Measurements from ENCODE around the gene USP53. TPM values are rescaled to one million over a fixed set of nuclear protein-coding genes. Genes with fewer than 3 reads are reported as not detected.
"Not testable (repeated sequence)": the region's sequence is repeated elsewhere in the genome, so short reads cannot be mapped to it uniquely, and the experiment has no call there.

USP53 gene
- total RNA-seq, 3 donors from 2014 or later (not counting 1 experiment from before 2014, with no cell fraction given), result 8.9 to 10.5 (median 9.3) TPM

GRCh38 chr4:119255223-119255622 lies 42.7 kb downstream of the USP53 start:
- H3K27me3 Mint-ChIP-seq (ENCODE audit: low read depth in 2 of 2); H3K27ac ChIP-seq (ENCODE audit: low read length); H3K27me3 ChIP-seq (ENCODE audit: control insufficient read depth, insufficient read depth, low read length); H3K9me3 ChIP-seq (ENCODE audit: control insufficient read depth, insufficient read depth, low read length); H3K4me3 Mint-ChIP-seq; H3K27ac Mint-ChIP-seq; H3K36me3 ChIP-seq (ENCODE audit: control insufficient read depth, insufficient read depth, low read length); intact Hi-C loops (cut with micrococcal nuclease); H3K4me3 ChIP-seq (ENCODE audit: low read length); DNase-seq; H3K9me3 Mint-ChIP-seq; H3K4me1 Mint-ChIP-seq; ATAC-seq; H3K4me1 ChIP-seq (ENCODE audit: control insufficient read depth, insufficient read depth, low read length): not testable (repeated sequence)
- H3K36me3 Mint-ChIP-seq, result peaks cover 21% of the 10 kb centered on the region
- 94% methylated on average over 10 of the region's 10 CpGs for WGBS (ENCODE audit: insufficient coverage)

GRCh38 chr4:119260528-119260927 lies 48.0 kb downstream of the USP53 start:
- DNase-seq (no peak), ATAC-seq (no peak)
- Mint-ChIP-seq H3K27ac (no peak overlapping the region), H3K4me1 (no peaks in the 10 kb centered on the region), H3K4me3 (no peak overlapping the region), H3K9me3 (no peaks in the 10 kb centered on the region), H3K36me3 (no peaks in the 10 kb centered on the region), H3K27me3 (ENCODE audit: low read depth in 2 of 2) (no peaks in the 10 kb centered on the region)
- Histone ChIP-seq H3K4me3 (ENCODE audit: low read length) (no peak overlapping the region), H3K36me3 (ENCODE audit: control insufficient read depth, insufficient read depth, low read length) (peaks cover 13% of the 10 kb centered on the region), H3K9me3 (ENCODE audit: control insufficient read depth, insufficient read depth, low read length) (no peaks in the 10 kb centered on the region), H3K27ac (ENCODE audit: low read length) (no peak overlapping the region), H3K27me3 (ENCODE audit: control insufficient read depth, insufficient read depth, low read length) (no peaks in the 10 kb centered on the region), H3K4me1 (ENCODE audit: control insufficient read depth, insufficient read depth, low read length) (no peaks in the 10 kb centered on the region)
- intact Hi-C loops (cut with micrococcal nuclease), result no loop called here
- TF ChIP-seq, protein P1, sequence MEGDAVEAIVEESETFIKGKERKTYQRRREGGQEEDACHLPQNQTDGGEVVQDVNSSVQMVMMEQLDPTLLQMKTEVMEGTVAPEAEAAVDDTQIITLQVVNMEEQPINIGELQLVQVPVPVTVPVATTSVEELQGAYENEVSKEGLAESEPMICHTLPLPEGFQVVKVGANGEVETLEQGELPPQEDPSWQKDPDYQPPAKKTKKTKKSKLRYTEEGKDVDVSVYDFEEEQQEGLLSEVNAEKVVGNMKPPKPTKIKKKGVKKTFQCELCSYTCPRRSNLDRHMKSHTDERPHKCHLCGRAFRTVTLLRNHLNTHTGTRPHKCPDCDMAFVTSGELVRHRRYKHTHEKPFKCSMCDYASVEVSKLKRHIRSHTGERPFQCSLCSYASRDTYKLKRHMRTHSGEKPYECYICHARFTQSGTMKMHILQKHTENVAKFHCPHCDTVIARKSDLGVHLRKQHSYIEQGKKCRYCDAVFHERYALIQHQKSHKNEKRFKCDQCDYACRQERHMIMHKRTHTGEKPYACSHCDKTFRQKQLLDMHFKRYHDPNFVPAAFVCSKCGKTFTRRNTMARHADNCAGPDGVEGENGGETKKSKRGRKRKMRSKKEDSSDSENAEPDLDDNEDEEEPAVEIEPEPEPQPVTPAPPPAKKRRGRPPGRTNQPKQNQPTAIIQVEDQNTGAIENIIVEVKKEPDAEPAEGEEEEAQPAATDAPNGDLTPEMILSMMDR (IDR thresholded peaks at IDR 0.05), result no peak
- 99% methylated on average over 6 of the region's 6 CpGs for WGBS (ENCODE audit: insufficient coverage)

DNA sequence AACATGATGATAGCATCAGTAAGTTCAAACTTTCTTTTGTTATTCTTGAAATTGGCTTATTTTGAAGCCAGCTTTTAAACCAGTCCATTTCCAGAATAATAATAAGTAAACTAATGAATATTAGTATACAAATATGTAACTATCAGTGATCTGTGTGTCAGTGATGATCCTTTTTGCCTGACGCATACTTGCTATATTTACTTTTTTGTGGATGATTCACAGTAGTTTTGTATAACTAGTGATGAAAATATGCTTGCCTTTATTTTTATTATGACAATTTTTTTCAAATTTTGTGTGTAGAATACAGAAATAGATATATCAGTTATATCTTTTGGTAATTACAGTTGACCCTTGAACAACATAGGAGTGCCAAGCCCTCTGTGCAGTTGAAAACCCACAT lies 49.5 kb downstream of the USP53 start:
- Histone ChIP-seq H3K9me3 (ENCODE audit: control insufficient read depth, insufficient read depth, low read length) (no peaks in the 10 kb centered on the region), H3K4me1 (ENCODE audit: control insufficient read depth, insufficient read depth, low read length) (no peaks in the 10 kb centered on the region), H3K27me3 (ENCODE audit: control insufficient read depth, insufficient read depth, low read length) (no peaks in the 10 kb centered on the region), H3K4me3 (ENCODE audit: low read length) (no peak overlapping the region), H3K27ac (ENCODE audit: low read length) (no peak overlapping the region), H3K36me3 (ENCODE audit: control insufficient read depth, insufficient read depth, low read length) (peaks cover 4% of the 10 kb centered on the region)
- TF ChIP-seq, protein P1 (IDR thresholded peaks at IDR 0.05), result no peak
- H3K4me1 Mint-ChIP-seq, result no peaks in the 10 kb centered on the region
- no peaks in the 10 kb centered on the region for H3K27me3 Mint-ChIP-seq (ENCODE audit: low read depth in 2 of 2)
- DNase-seq (no peak), ATAC-seq (no peak)
- 100% methylated on average over 1 of the region's 1 CpG for WGBS (ENCODE audit: insufficient coverage)
- no peak overlapping the region for H3K4me3 Mint-ChIP-seq
- H3K27ac Mint-ChIP-seq, result no peak overlapping the region
- H3K36me3 Mint-ChIP-seq, result no peaks in the 10 kb centered on the region
- intact Hi-C loops (cut with micrococcal nuclease), result no loop called here
- no peaks in the 10 kb centered on the region for H3K9me3 Mint-ChIP-seq

DNA sequence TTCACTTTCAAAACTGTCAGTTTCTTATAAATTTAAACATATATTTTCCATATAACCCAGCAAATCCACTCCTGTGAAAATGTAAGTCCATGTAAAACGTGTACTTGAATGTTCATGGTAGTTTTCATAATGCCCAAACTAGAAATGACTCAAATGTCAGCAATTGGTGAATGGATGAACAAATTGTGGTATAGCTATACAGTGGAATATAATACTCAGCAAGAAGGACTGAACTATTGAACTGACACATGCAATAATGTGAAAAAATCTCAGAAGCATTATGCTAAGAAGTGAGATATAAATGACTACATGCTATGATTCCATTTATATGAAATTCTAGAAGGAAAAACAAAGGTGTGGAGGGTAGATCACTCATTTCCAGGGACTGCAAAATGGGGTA lies 52.2 kb downstream of the USP53 start:
- no peaks in the 10 kb centered on the region for H3K27me3 Mint-ChIP-seq (ENCODE audit: low read depth in 2 of 2)
- no peak overlapping the region for H3K27ac Mint-ChIP-seq
- H3K36me3 Mint-ChIP-seq, result no peaks in the 10 kb centered on the region
- no peak for DNase-seq
- H3K4me3 Mint-ChIP-seq, result no peak overlapping the region
- intact Hi-C loops (cut with micrococcal nuclease), result no loop called here
- no peaks in the 10 kb centered on the region for H3K9me3 Mint-ChIP-seq
- H3K4me1 Mint-ChIP-seq, result no peaks in the 10 kb centered on the region
- Histone ChIP-seq H3K36me3 (ENCODE audit: control insufficient read depth, insufficient read depth, low read length) (peaks cover 9% of the 10 kb centered on the region), H3K9me3 (ENCODE audit: control insufficient read depth, insufficient read depth, low read length) (no peaks in the 10 kb centered on the region), H3K4me1 (ENCODE audit: control insufficient read depth, insufficient read depth, low read length) (no peaks in the 10 kb centered on the region), H3K4me3 (ENCODE audit: low read length) (no peak overlapping the region), H3K27me3 (ENCODE audit: control insufficient read depth, insufficient read depth, low read length) (no peaks in the 10 kb centered on the region), H3K27ac (ENCODE audit: low read length) (no peak overlapping the region)
- no peak for ATAC-seq
- TF ChIP-seq, protein P1 (IDR thresholded peaks at IDR 0.05), result no peak
- WGBS (ENCODE audit: insufficient coverage), result 89% methylated on average over 1 of the region's 1 CpG
